CD4-positive, CD25-positive, alpha-beta regulatory T cell (primary cell): Measurements from ENCODE around the gene GRIK4. TPM values are rescaled to one million over a fixed set of nuclear protein-coding genes. Genes with fewer than 3 reads are reported as not detected.

Experiments
- ATAC-seq, 2 donors: fragments of 150-1000 bp; cut with Tn5 transposase; one replicate each; pipeline ENCODE4 v1.10.0; 2021; ENCODE audit warnings: low read depth in 2 of 2, moderate number of reproducible peaks in 2 of 2, moderate library complexity in 1 of 2
- DNase-seq, 3 donors: peaks; one replicate each; pipeline versions ENCODE4 v3.0.0 to v3.0.0-alpha.2; 2012 to 2022; ENCODE audit warnings: mixed read lengths in 1 of 3
- H3K27ac ChIP-seq: one replicate; pipeline ENCODE4 v1.7.0; 2013; ENCODE audit warnings: mild to moderate bottlenecking, low read length; ENCODE audit not compliant: insufficient read depth, poor library complexity, severe bottlenecking
- H3K27me3 ChIP-seq: one replicate; pipeline ENCODE4 v1.7.0; 2013; ENCODE audit warnings: low read length; ENCODE audit not compliant: control insufficient read depth, insufficient read depth
- H3K36me3 ChIP-seq: one replicate; pipeline ENCODE4 v1.7.0; 2013; ENCODE audit warnings: mild to moderate bottlenecking, low read length, moderate library complexity; ENCODE audit not compliant: control insufficient read depth, insufficient read depth
- H3K4me1 ChIP-seq: 2 replicates; pipeline ENCODE4 v1.7.0; 2013; ENCODE audit warnings: mild to moderate bottlenecking, low read length; ENCODE audit not compliant: insufficient read depth, control insufficient read depth, poor library complexity, severe bottlenecking
- H3K4me3 ChIP-seq: one replicate; pipeline ENCODE4 v1.7.0; 2013; ENCODE audit warnings: low read depth, mild to moderate bottlenecking, low read length, moderate library complexity
- H3K9me3 ChIP-seq, 2 experiments: 1 replicate in 1 of 2; 2 replicates in 1 of 2; pipeline ENCODE4 v1.7.0; 2013; ENCODE audit warnings: low read length in 2 of 2, mild to moderate bottlenecking in 1 of 2, moderate library complexity in 1 of 2; ENCODE audit not compliant: control insufficient read depth in 2 of 2
- H3K27ac Mint-ChIP-seq, 3 donors: one replicate each; pipeline ENCODE4 v1.8.0; 2020 to 2022; ENCODE audit warnings: mild to moderate bottlenecking in 3 of 3, mixed read lengths in 3 of 3, moderate library complexity in 2 of 3
- H3K27me3 Mint-ChIP-seq: one replicate; pipeline ENCODE4 v1.8.0; 2022; ENCODE audit warnings: mild to moderate bottlenecking, mixed read lengths
- H3K36me3 Mint-ChIP-seq: one replicate; pipeline ENCODE4 v1.8.0; 2020; ENCODE audit warnings: mixed read lengths
- H3K4me1 Mint-ChIP-seq, 4 donors: one replicate each; pipeline ENCODE4 v1.8.0; 2020 to 2022; ENCODE audit warnings: mixed read lengths in 4 of 4, mild to moderate bottlenecking in 1 of 4
- H3K4me3 Mint-ChIP-seq, 4 donors: one replicate each; pipeline ENCODE4 v1.8.0; 2020 to 2022; ENCODE audit warnings: mild to moderate bottlenecking in 4 of 4, mixed read lengths in 4 of 4, moderate library complexity in 3 of 4
- H3K9me3 Mint-ChIP-seq, 7 donors: one replicate each; pipeline ENCODE4 v1.8.0; 2020 to 2022; ENCODE audit warnings: mixed read lengths in 7 of 7, mild to moderate bottlenecking in 3 of 7, moderate library complexity in 2 of 7
- polyA plus RNA-seq, 4 donors: library from polyadenylated mRNA; unstranded; fragments of 300-500 nt; fragmentation: Illumina TruSeq; gene quantifications; one replicate each; pipeline ENCODE4 v1.2.3, GENCODE V29; 2021
- total RNA-seq: library from RNA; stranded (reverse); gene quantifications from one replicate; pipeline ENCODE4 v1.2.3, GENCODE V29; 2022

GRIK4 gene
- total and polyA plus RNA-seq, 5 donors from 2014 or later, result not detected

DNA sequence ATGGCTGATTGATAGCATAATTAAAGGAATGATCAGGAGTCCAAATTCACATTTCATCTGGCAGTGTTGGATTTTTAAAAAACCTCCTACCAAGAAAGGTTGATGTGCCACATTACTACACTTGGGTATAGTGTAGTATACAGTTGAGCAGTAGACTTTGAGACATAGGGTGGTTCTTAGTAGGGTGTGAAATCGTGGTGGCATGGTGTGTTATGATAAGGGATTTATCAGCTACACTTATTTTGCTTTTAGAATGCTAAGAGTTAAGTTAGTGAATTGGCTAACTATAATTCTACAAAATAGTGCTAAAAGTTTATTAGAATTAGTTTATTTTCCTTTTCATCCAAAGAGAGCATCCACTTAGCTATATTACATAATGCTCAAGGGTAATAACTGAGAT is 525.5 kb downstream of the GRIK4 start:
- ATAC-seq (no peak), DNase-seq (no peak)
- H3K9me3 Mint-ChIP-seq, result no peaks in the 10 kb centered on the region
- H3K4me1 Mint-ChIP-seq, result peaks cover 6 to 21% (median 12%) of the 10 kb centered on the region in 4 donors
- Histone ChIP-seq H3K27me3 (no peaks in the 10 kb centered on the region), H3K4me1 (no peaks in the 10 kb centered on the region), H3K27ac (no peak overlapping the region), H3K9me3 (no peaks in the 10 kb centered on the region), H3K4me3 (no peak overlapping the region), H3K36me3 (no peaks in the 10 kb centered on the region)
- H3K36me3 Mint-ChIP-seq, result peaks cover 13% of the 10 kb centered on the region
- H3K27ac Mint-ChIP-seq, result no peak overlapping the region
- H3K27me3 Mint-ChIP-seq, result no peaks in the 10 kb centered on the region
- no peak overlapping the region for H3K4me3 Mint-ChIP-seq

Other genes with a start within 250 kb of the GRIK4 start
- 0.42 TPM for gene TLCD5, start 186.4 kb upstream of the GRIK4 start, total RNA-seq
- gene TLCD5, start 186.4 kb upstream of the GRIK4 start, polyA plus RNA-seq, result under 1 TPM in 3 of 4 donors, not detected in 1; 0.21 to 0.46 (median 0.29) TPM
- 29.7 TPM for gene ARHGEF12, start 175.3 kb upstream of the GRIK4 start, total RNA-seq
- 1 to 10 TPM; 3.2 to 6.6 (median 5.3) TPM for gene ARHGEF12, start 175.3 kb upstream of the GRIK4 start, polyA plus RNA-seq